Adipose tissue (tissue), 3 donors: ENCODE results near the gene NFE2L3. TPM values are rescaled to one million over a fixed set of nuclear protein-coding genes. Genes with fewer than 3 reads are reported as not detected.
"Not testable (repeated sequence)": the region's sequence is repeated elsewhere in the genome, so short reads cannot be mapped to it uniquely, and the experiment has no call there.

ENCODE experiments used
- H3K27ac ChIP-seq: one replicate; pipeline ENCODE4 v1.5.1; 2013; ENCODE audit warnings: low read depth, low read length
- WGBS, 3 donors: extraction: QIAGEN DNeasy Blood & Tissue Kit; methylation state at CpG; one replicate each; pipeline ENCODE4 v1.1.7; 2013; 5-methylcytosine and 5-hydroxymethylcytosine counted together
- polyA plus RNA-seq, 3 donors: library from polyadenylated mRNA; stranded (reverse); fragments of 200-250 nt; gene quantifications; one replicate each; pipeline ENCODE4 v1.2.3, GENCODE V29; 2013
- donor health status: healthy with polysubstance abuse.
- donor health status: Bipolar disorder and iron deficiency.
- donor health status: healthy.

NFE2L3 gene, protein sequence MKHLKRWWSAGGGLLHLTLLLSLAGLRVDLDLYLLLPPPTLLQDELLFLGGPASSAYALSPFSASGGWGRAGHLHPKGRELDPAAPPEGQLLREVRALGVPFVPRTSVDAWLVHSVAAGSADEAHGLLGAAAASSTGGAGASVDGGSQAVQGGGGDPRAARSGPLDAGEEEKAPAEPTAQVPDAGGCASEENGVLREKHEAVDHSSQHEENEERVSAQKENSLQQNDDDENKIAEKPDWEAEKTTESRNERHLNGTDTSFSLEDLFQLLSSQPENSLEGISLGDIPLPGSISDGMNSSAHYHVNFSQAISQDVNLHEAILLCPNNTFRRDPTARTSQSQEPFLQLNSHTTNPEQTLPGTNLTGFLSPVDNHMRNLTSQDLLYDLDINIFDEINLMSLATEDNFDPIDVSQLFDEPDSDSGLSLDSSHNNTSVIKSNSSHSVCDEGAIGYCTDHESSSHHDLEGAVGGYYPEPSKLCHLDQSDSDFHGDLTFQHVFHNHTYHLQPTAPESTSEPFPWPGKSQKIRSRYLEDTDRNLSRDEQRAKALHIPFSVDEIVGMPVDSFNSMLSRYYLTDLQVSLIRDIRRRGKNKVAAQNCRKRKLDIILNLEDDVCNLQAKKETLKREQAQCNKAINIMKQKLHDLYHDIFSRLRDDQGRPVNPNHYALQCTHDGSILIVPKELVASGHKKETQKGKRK
- 1 to 10 TPM; 1.3 to 1.9 (median 1.8) TPM for polyA plus RNA-seq

DNA sequence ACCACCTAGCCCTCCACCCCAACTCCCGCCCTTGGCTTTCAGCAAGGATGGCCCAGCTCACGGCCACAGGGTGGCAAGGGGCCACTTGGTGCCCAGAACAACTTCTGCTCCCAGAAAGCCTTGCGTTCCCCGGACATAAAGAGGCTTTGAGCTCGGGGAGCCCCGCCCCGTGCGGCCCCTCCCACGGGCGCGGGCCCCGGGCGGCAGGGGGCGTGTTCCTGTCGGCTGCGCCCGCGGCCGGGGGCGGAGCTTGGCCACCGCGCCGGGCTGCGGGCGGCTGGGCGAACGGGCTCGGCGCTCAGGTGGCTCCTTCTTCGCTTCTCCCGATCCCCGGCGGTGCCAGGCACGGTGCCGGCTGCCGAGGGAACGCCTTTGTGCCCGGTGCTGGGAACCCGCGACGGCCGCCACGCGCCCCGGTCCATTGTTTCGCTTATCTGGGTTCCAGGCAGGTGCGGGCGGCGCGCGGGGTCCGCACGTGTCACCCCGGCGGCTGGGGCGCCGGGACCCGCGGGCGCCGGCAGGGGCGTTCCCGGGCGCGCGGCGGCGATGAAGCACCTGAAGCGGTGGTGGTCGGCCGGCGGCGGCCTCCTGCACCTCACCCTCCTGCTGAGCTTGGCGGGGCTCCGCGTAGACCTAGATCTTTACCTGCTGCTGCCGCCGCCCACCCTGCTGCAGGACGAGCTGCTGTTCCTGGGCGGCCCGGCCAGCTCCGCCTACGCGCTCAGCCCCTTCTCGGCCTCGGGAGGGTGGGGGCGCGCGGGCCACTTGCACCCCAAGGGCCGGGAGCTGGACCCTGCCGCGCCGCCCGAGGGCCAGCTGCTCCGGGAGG lies at the start of gene NFE2L3:
NFE2L3 (plus strand) TSS at position 246 of the 829 bp plus-strand sequence; CDS start at position 547, 301 bp downstream.
- no peak within 1 kb of the TSS for H3K27ac ChIP-seq
- 0 to 1% (median 1%) methylated on average over 72 to 95 of the region's 95 CpGs for WGBS, 3 donors

DNA sequence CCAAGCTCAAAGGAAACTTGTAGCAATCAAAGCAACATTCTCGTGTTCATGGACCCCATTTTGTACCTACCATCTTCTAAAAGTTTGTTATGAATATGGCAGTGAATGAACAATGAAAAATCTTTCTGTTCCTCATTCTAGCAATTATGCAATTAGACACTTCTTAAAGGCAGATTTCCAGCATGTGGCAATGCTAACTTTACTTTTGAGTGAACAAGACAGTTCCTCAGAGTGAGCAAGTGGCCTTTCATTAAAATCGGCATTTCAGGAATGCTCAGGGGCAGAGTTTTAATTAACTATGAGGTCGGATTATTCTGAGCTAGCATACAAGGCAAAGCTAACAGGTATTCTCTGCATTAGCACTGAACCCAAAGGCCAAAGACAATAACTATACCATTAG lies 48.4 kb upstream of the NFE2L3 start:
- no peak overlapping the region for H3K27ac ChIP-seq
- 59 to 89% (median 69%) methylated on average over 3 of the region's 3 CpGs for WGBS, 3 donors

DNA sequence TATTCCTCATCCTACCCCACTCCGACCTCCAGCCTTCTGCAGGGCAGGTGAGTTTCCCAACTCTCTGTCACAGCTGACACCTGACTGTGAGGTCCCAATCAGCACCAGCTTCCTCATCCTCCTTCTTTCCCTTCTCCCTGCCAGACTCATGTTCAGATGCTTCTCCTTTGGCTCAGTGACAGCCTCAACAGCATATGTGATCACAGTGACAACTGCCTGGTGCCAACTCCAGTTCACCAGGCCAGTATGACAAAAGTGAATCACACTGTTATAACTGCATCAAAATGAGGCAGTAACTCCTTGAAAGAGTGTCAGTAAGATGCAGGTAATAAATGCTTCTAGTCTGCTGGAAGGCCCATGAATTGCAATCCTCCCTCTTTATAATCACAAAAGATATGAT lies 46.8 kb upstream of the NFE2L3 start:
- 77 to 100% (median 83%) methylated on average over 1 of the region's 1 CpG for WGBS, 3 donors
- no peak overlapping the region for H3K27ac ChIP-seq

DNA sequence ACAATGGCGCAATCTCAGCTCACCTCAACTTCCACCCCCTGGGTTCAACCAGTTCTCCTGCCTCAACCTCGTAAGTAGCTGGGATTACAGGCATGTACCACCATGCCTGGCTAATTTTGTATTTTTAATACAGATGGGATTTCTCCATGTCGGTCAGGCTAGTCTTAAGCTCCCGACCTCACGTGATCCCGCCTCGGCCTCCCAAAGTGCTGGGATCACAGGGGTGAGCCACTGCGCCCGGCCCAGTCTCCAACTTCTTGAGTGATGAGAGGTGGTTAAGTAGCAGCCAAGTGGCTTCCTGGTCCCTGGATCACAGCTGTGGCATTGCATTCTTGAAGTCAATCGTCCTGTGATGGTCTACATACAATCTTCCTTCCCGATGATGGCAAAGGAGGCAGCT lies 46.1 kb upstream of the NFE2L3 start:
- H3K27ac ChIP-seq, result no peak overlapping the region
- 92 to 96% (median 96%) methylated on average over 11 of the region's 11 CpGs for WGBS, 3 donors

DNA sequence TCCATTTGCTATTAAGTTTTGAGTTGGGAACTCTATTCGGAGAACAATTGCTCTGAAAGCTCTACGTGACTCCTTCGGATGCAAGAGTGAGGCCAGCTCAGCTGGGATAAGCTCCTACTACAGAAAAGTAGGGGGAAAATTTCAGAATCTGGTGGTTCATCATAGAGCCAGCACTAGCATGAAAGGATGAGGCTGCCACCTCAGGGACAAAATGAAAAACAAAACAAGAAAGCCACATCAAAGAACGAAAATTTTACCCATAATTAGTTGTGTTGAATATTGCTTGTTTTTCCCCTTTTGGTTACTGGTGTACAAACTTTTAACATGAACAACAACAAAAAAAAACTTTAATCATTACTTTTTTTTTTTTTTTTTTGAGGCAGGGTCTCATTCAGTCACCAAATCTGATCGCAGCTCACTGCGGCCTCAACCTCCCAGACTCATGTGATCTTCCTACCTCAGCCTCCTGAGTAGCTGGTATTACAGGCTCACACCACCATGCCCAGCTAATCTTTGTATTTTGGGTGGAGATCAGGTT lies 39.7 kb upstream of the NFE2L3 start:
- no peak overlapping the region for H3K27ac ChIP-seq
- 83 to 93% (median 92%) methylated on average over 6 of the region's 6 CpGs for WGBS, 3 donors

DNA sequence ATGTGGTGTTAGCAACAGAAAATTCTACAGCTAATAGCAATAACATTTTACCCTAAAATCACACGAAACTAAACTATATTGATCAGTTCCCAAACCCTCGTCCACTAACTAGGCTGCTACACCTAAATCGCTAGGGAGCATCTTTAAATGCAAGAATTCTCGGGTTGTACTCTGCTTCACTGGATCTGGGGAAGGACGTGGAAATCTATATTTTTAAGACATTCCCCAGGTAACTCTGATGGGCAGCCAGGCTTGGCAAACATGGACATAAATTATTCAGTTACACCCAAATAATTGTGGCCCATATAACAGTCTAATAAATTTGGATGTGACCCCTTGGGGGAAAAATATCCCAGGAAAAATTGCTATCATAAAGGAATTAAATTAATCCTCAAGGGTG lies 36.3 kb upstream of the NFE2L3 start:
- 72 to 81% (median 76%) methylated on average over 5 of the region's 5 CpGs for WGBS, 3 donors
- H3K27ac ChIP-seq, result no peak overlapping the region

DNA sequence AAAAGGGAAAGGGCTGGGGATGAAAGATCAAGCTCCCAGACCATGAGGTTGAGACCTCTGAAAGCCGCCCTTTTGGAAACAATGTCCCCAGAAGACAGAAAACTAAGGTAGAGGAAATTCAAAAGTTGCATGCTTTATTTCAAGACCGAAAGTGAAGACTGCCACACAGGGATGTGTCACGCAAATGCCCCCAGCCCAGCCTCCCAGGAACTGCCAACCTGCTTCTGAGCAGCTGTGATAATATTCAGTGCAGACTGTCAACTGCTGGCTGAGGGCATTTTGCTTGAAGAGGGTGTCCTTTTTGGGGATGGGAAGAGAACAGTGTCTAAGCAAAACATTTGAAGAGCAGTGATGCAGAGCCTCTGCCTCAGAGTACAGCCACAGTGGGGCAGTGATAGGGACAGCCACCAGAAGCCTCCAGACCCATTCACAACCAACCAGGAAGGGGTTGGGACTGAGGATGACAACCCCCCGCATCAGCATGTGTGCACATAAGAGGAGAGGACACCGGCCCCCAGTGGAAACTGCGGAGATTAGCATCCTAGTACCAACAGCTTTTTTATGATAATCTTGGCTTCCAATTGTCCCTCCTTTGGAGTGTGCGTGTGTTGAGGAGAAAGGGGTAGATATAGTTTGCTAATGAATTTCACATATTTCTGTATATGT lies 34.7 kb upstream of the NFE2L3 start:
- WGBS, 3 donors, result 60 to 81% (median 63%) methylated on average over 7 of the region's 7 CpGs
- no peak overlapping the region for H3K27ac ChIP-seq

DNA sequence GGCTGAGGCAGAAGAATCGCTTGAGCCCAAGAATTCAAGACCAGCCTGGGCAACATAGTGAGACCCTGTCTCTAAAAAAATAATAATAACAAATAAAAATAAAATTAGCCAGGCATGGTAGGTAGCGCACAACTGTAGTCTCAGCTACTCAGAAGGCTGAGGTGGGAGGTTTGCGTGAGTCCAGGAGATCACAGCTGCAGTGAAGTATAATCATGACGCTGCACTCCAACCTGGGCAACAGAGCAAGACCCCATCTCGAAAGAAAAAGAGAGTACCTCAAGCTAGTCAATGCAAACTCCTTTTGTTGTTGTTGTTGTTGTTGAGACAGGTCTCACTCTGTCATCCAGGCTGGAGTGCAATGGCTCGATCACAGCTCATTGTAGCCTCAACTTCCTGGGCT lies 34.0 kb upstream of the NFE2L3 start:
- WGBS, 3 donors, result 81 to 94% (median 92%) methylated on average over 6 of the region's 6 CpGs
- no peak overlapping the region for H3K27ac ChIP-seq

DNA sequence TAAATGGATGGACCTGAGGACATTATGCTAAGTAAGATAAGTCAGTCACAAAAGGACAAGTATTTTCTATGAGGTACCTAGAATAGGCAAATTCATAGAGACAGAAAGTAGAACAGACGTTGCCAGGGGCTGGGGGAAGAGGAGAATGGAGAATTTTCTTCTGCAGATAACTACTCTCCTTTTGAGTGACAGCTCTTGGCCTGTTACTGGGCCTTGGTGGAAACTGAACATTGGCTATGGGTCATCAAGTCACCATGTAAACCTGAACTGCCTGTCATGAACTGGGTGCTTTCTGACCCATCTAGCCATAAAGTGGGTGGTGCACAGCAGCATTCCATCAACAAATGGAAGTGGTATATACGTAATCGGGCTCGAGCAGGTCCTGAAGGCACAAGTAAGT lies 29.3 kb upstream of the NFE2L3 start:
- H3K27ac ChIP-seq, result no peak overlapping the region
- WGBS, 3 donors, result 87 to 90% (median 89%) methylated on average over 4 of the region's 4 CpGs

DNA sequence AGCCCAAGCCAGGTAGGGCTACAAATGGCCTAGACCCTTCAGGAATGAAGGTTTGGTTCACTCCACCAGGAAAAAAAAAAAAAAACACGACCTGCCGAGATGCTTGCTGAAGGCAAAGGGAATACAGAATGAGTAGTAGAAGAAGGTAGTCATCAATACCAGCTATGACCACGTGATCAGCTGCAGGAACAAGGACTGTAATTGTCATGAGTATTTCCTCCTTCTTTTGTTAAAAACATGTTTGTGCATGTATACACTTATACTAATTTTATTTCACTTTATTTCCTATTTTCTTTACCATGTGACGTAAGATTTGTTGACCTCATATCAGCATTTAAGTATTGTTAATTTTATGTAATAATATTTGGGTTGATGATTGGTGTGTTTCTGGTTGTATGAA lies 27.2 kb upstream of the NFE2L3 start:
- 77 to 89% (median 78%) methylated on average over 4 of the region's 4 CpGs for WGBS, 3 donors
- not testable (repeated sequence) for H3K27ac ChIP-seq

DNA sequence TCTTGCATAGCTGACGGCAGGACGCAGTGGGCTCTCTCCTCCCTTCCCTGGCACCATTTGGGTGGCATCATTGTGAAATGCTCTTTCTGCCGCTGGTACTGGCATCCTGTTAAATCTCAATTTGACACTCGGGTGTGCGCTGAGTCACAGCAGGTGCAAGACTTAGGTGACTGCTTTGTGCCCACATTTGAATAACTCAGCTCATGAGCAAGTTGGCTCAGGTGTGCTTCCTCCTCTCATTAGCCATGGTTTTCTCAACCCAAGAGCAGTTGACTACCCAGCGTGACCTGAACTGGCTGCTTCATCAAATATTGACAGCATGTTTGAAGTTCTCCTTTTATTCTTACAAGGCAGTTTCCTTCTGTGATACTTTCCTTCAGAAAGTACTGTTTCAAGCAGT lies 24.6 kb upstream of the NFE2L3 start:
- no peak overlapping the region for H3K27ac ChIP-seq
- 61 to 79% (median 66%) methylated on average over 6 of the region's 6 CpGs for WGBS, 3 donors

DNA sequence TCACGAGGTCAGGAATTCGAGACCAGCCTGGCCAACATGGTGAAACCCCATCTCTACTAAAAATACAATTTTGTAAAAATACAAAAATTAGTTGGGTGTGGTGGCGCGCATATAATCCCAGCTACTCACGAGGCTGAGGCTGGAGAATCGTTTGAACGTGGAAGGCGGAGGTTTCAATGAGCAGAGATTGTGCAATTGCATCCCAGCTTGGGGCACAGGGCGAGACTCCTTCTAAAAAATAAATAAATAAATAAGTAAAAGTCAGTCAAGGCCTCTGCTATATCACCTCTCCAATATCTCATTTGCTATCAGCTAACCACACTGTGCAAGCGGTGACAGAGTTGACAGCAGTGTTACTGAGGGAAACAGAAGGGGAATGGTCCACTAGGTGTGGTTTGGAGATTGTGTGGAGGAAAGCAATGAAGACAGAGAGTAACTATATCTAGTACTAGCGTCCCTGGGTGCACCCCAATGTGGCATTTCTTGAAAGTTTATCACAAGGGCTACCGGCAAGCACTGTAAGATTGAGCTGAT lies 20.9 kb upstream of the NFE2L3 start:
- 90 to 95% (median 93%) methylated on average over 12 of the region's 12 CpGs for WGBS, 3 donors
- H3K27ac ChIP-seq, result no peak overlapping the region

DNA sequence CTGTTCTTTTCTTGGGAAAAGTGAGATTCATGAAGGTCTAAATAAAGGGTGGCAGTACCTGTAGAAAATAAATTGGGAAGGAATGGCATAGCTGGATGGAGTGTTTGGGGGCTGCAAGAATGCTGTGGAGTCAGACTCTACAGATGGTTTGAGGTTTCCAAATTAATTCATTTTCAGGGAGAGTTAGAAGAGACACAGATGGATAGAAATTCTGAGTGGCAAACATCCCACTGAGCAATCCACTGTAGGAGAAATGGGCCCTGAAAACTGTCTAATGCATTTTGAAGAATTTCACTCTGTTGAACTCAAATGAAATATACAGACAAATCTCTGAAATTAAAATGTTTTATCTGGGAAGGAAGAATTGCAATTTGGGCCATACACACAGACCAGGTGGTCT lies 16.9 kb upstream of the NFE2L3 start:
- no peak overlapping the region for H3K27ac ChIP-seq

DNA sequence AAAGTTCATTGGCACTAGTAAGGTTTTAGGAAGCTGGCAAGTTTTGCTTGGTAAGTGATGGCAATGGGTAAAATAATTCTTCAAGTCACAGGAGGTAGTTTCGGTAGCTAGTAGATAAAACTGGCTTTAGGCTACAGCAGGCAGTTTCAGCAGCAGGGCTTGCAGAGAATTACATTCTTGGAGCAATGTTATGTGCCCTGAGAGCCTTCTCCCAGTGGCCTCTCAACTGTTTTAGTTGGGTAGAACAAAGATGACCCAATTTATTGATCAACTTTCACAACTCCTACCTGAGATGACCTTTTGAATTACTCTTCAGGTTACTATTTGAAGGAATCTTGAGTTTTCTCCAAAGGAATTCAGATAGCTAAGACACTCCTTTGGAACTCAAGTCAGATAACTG lies 16.4 kb upstream of the NFE2L3 start:
- WGBS, 3 donors, result 93 to 100% (median 95%) methylated on average over 1 of the region's 1 CpG
- H3K27ac ChIP-seq, result no peak overlapping the region

DNA sequence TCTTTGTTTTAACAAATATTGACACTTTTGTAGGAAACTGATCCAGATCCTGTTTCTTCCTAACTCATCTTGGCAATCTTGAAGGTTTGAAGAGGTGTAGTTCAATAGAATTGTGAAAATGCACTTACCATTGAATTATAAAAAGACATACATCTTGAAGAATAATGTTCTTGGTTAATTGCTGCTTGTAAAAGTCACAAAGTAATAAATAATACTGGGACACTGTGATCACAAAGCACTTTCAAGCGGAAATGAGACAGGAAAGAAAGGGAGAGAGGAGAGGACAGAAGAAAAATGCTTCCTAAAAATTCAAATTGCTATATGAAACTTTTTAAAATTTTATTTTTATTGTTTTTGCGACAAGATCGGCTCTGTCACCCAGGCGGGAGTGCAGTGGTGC lies 15.2 kb upstream of the NFE2L3 start:
- WGBS, 3 donors, result 80 to 91% (median 84%) methylated on average over 4 of the region's 4 CpGs
- no peak overlapping the region for H3K27ac ChIP-seq

DNA sequence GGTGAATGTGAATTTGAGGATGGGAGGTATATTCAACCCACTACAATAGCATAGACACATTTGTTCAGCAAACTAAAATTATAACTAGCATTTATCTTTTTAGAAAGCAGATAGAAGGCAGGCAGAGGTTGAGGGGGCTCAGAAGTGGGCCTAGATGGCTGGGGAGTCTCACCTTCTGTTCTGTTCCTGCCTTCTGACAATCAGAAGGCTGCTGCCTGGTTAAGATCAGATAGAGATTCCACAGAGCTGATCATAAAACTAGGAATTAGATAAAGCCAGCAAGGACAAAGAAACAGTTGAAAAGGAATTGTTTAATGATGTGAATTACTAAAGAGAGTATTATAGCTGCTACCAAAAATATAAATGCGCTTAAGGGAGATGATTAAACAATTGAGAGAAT lies 11.6 kb upstream of the NFE2L3 start:
- H3K27ac ChIP-seq, result no peak overlapping the region
- WGBS, 3 donors, result 96 to 100% (median 96%) methylated on average over 1 of the region's 1 CpG

DNA sequence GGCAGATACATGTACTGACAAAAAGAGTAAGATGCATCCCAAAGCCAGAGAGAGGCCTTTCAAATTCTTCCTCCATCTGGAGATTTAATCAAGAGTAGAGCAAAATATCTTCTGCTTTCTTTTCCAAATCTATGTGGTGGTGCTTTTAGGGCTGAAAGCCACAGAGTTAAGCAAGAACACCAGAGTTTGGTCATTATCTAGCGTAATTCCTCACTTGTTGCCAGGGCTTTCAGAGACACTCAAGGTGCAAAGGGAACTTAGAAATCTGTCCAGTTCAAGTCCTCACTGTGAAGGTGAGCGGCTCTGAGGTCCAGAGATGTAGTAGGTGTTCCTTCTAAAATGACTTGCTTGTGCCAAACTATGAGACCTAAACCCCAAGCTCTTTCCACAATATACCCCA lies 10.9 kb upstream of the NFE2L3 start:
- 62 to 94% (median 66%) methylated on average over 2 of the region's 2 CpGs for WGBS, 3 donors
- no peak overlapping the region for H3K27ac ChIP-seq
